T follicular helper cell (primary cell): ENCODE results near the gene IDI2.

Source experiments
- DNase-seq: peaks from one replicate; pipeline ENCODE4 v3.0.0-alpha.2; 2020; ENCODE audit warnings: low read depth

The IDI2 gene

DNA sequence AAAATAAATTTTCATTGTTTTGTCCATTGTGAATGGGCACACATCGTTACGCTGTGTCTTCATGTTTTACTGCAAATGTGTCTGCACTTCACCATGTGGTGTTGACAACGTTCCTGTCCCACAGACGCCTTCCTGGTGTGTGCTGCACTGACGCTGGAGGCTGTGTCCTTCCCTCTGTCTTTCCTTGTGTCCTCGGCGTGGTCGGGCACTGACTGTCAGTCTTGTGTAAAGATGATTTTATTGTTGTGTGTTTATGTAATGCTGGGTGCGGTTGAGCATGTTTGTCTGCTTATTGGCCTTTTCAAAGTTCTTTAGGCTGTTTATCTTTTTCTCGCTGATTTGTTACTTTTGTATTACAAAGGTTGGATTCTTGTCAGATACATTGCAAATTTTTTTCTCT is 18.1 kb downstream of the IDI2 start:
- DNase-seq: no peak

DNA sequence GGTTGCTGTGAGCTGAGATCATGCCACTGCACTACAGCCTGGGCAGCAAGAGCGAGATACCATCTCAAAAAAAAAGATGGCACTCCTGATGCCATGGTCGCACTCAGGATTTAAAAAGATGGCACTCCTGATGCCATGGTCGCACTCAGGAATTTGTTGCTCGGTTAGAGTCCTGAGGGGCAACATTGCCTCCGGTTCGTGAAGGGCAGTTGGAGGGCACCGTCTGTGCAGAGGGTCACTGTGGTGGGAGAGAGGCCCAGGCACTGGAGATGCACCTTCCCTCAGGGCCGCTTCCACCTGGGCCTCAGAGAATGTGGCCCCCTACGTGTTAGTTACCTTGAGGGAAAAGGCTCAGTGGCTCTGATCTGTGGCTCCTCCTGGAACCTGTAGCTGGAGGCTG is 19.1 kb downstream of the IDI2 start:
- DNase-seq: no peak

DNA sequence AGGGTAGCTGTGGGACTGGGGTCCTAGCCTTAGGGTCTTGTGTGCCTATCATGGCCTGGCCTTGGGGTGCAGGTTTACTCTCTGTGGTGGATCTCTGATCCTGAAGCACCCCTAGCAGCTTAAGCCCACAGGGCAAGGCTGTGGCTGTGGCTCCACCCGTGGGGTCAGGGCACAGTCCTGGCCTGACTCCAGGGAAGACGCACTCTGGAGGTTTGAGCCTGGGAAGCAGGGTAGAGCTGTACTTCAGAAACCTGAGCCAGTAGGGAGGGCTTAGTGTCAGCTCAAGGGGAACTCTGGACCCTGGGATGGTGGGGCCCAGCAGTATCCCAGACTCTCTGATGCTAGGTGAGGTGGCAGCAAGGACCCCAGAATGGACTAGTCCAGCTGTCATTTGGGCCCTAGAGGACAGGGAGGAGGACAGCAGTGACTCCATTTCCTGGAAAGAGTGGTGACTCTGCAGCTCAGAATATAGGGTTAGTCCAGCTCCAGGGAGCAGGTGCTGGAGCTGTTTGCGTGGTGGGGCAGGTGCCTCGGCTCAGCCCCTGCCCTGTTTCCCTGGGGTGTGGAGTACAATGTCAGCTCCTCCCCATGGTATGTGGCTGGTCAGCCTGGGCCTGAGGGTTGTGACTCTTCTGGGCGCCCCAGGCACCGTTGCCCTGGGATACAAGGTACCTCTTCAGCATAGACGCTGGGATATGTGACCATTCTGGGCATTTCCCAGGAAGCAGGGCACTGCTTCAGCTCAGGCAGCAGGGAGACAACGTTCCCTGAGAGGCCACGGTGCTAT is 21.6 kb downstream of the IDI2 start:
- DNase-seq: no peak

DNA sequence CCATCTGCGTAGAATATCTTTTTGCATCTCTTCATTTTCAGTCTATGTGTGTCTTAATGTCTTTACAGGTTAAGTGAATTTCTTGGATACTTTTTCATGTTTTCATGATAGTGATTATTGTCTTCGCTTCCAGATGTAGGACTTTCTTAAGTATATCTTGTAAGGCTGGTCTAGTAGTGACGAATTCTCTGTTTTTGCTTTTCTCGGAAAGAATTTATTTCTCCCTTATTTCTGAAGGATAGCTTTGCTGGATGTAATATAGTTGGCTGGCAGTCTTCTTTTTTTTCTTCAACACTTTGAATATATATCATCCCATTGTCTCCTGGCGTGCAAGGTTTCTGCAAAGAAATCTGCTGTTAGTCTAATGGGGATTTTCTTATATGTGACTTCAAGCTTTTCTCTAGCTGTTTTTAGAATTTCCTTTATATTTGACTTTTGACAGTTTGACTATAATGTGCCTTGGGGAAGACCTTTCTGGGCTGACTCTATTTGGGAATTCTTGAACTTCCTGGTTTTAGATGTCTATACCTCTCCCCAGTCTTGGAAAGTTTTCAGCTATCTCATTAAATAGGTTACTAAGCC is 23.1 kb downstream of the IDI2 start:
- DNase-seq: no peak

DNA sequence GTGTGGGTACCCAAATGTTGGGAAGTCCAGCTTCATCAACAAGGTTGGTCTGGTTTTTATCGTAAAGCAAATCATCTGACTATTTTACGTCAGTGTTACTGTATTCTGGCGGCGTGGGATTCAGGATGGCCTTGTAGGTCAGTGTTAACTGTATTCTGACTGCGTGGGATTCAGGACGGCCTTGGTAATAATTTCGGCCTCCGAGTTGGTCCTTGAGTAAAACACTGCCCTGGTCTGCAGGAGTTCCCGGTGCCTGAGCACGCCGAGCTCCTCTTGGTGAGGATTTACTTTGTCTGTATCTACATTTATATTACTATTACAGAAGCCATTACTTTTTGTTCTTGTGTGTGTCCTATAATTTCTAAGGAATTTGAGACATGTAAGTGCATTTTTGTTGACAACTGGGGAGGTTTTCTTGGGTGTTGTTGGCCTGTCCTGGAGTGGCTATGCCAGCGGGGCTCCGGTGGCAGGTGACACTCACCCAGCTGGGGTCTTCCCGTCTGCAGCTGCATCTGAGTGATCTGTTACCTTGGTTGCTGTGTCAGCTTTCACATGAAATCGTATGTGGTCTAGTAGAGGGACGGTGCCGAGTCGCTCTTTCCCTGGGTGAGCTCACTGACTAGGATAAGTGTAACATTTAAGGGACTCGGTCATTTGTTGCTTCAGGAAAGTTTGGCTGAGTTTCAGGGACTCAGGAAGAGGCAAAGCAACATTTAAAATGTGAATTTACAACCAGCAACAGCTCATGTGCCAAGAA is 28.2 kb downstream of the IDI2 start:
- DNase-seq: no peak

DNA sequence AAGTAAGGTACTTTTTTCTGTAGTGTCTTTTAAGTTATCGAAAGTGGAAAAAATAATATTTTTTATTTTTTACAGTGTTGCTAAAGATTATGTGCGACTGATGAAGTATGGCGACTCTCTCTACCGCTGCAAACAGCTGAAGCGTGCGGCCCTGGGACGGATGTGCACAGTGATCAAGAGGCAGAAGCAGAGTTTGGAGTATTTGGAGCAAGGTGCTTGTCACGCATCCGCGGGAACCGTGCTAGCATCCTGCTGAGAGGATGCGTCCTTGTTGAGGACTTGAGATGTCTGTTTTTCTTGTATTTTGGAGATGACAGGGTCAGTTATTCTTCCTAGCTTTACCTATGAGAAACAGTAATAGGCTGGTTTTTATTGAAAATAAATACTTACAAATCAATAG is 29.6 kb downstream of the IDI2 start:
- DNase-seq: no peak

DNA sequence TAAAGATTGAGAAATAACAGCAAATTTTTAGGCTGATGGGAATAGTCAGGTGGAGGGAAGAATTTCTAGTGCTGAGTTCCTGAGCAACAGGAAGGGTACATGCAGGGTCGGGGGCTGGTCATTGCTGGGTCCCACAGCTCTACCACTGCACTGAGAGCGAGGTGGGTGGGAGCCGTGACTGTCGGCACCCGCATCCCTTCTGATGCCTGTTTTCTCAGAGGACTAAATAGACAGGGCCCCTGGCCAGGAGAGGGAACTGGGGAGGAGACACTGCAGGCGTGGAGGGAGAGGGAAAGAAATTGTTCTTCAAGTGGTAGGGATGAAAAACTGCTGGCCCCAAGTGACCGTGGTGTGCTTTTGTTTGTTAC is 30.1 kb downstream of the IDI2 start:
- no peak for DNase-seq

DNA sequence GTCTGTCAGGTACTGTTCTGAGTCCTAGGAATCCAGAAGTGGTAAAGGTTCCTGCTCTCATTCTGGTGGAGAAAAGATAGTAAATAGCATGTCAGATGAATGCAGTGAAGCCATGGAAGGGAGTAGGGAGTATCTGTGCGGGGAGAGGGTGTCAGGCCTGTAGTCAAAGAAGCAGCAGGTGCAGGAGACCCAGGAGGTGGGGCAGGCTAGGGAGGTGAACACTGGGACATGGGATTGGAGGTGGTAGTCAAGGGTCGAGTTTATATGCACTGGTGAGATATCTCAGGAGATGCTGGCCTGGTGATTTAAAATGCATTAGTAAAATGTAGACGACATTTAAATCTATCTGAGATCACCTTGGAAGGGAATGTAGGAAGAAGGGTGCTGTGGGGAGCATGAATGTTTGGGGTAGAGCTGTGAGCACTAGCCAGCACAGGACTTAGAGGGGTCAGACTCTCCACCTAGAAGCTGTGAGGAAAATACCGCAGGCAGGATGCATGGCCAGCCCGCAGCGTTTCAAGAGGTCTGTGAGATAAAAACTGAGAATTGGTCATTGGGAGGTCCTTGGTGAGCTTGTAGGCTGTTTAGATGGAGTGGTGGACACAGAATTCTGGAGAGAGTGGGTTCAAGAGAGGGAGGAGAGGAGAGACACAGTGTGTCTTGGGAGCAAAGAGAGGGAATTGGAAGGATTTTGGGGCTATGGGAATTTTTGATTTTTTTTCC is 30.7 kb downstream of the IDI2 start:
- no peak for DNase-seq

DNA sequence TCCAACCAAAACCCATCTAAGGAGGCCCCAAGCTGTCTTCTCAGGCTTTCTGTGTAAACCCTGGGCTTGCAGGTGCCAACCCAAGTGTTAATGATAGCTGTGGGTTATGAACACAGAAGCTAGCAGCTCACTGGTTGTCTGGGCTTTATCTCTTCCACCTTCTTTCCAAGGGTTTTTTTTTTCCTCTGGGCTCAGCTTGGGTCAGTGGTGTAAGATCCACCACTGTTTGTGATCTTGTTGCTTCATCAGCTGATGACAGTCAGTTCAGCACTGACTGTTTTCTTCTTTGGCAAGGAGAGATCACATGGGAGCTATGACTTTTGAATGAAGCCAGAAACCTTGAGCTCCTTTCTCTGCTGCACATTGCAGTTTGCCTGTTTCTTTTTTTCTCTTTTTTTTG is 32.8 kb downstream of the IDI2 start:
- DNase-seq: no peak

DNA sequence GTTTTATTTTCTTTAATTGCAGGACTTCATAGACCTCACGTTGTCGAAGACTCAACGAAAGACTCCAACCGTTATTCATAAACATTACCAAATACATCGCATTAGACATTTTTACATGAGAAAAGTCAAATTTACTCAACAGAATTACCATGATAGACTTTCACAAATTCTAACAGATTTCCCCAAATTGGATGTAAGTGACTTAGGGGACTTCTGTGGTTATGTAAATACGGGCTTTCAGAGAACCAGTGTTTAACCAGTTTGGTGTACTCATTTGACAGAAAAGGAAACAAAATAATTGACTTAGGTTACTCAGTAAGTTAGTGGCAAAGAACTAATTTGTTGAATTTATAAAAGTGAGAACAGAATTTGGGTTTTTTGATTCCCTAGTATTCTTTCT is 33.2 kb downstream of the IDI2 start:
- no peak for DNase-seq

DNA sequence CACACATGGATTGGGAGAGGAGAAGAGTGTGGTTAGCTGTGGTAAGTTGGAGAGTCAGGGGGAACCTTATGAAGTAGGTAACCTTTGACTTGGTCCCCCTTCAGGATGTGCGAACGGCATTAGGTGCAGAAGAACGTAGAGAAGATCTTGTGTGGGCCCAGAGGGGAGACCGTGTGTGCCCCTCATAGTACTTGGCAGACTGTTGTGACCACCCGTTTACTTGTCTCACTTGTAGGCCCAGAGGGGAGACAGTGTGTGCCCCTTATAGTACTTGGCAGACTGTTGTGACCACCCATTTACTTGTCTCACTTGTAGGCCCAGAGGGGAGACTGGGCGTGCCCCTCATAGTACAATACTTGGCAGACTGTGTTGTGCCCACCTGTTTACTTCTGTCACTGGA is 34.9 kb downstream of the IDI2 start:
- DNase-seq: no peak

DNA sequence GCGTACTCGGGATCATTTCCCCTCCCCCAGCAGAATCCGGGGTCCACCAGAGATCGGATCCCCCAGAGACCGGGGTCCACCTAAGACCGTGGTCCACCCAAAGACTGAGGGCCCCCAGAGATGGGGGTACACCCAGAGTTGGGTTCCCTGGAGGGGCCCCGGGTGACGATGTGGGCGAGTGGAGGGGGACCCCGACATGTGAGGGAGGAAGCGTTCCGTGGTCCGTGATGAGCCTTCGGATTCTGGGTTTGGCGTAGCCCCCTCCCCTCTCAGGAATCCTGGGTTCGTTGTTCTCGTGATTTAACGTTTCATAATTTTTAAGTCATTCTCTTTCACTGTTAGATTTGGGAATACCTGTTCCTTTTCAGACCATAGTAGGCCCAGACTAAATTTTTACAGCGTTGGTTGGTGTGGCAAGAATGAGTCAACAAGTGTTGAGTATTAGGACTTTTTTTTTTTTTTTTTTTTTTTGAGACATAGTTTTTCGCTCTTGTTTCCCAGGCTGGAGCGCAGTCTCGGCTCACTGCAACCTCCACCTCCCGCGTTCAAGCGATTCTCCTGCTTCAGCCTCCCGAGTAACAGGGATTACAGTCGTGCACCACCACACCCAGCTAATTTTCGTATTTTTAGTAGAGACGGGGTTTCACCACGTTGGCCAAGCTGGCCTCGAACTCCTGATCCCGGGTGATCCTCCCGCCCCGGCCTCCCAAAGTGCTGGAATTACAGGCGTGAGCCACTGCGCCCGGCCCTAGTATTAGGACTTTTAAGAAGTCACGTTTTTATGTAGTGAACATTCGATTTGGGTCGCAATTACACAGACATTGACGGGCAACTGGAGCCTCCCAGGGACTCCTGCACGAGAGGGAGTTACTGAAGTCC is 36.8 kb downstream of the IDI2 start:
- DNase-seq: no peak

DNA sequence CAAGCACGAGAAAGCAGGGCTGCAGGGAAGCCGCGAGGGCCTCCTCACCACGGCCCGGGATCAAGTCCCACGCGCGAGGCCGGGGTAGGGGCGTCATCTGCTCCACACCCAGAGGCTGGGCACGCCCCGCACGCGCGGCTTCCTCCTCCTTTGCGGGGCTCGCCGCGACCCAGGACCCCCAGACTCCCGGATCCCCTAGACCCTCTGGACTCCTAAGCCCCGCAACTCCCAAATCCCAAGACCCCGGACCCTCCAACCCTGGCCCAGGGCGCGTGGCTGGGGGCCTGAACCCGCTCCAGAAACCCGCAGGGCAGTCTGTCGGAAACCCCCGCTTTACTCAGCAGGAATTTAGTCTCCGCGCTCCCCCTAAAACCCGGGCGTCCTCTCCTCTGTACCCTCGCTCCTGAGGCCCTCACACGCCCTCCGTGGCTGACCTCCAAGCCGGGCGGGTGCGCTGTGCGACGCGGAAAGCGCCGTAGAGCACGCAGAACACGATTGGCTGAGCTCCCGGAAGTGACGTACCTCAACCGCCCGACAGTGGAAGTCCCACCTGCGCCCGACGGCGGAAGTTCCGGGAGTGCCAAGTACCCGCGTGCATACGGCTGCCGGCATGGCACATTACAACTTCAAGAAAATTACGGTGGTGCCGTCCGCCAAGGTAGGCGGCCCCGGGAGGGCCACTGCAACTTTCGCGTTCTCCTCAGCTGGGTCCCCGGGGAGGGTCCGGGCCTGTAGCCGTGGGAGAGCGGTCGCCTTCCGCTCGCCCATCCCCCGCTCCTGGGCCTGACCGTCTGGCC is 37.6 kb downstream of the IDI2 start, which contains the start of gene GTPBP4:
Gene GTPBP4, plus strand, starts transcription at position 565 of the 797 bp plus-strand sequence. Its CDS starts 46 bp downstream, at position 611.
- DNase-seq: peak; percentile 96

DNA sequence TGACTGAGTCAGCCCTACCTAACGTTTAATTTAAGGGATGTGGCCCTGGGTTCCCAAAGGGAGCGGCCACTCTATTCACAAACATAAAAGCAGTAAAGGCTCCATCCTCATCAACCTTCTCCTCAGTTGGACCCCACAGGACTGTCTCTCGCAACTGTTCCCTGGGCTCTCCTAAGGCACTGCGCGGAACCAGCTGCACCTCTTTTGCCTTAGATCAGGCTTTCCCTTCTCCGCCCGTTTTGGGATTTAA is 38.1 kb downstream of the IDI2 start:
- DNase-seq: no peak

DNA sequence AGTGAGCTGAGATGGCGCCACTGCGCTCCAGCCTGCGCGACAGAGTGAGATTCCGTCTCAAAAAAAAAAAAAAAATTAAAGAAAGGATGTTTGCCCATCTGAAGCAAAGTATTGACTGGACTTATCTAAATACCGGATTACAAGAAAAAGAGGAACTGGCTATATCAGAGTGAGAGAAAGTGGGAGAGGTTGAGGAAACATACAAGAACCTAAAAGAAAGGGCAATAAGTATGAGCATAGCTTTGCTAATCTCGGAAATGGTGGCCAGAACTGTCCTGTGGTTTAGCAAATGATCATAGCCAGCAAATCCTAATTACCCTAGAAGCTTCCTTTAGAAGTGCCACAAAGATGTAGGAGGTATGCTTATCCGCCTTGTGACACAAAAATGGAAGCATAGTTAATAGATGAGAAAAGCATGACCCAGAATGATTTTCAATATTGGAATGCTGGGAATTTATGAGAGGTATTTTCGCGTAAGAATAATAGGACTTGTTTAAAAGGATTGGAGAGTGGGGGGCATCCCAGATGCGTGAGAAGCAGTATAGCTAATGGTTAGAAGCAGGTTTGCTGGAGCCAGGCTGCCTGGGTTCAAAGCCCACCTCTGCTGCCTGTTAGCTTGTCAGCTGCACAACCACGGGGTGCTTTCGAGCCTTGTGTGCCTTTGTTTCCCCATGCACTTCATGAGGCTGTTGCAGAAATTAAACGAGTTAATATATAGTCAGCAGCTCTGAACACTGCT is 38.6 kb downstream of the IDI2 start:
- no peak for DNase-seq

DNA sequence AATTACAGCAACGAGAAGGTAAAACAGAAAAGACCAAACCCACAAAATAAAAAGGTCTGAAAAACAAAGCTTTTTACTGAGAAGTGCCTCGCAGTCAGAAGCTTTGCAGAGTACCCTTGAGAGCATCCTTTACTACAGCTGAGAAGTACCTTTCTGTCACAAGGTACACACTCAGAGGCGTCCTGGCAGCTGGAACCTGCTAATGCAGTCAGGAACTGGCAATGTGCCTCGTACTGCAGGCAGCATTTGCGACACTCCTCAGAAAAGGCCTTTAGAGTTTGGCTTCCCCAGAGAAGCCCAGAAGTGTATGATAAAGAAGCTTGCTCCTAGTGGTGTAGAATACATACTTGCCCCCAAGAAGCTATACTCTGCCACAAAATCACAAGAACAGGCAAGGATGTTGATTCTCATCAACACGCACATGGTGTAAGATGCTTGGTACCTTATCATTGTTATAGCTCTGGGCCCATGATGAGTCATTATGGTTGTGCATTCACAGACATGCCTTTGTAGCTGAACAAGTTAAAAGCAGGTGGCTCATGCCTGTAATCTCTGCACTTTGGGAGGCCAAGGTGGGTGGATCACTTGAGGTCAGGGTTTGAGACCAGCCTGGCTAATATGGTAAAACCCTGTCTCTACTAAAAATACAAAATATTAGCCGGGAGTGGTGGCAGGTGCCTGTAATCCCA is 39.4 kb downstream of the IDI2 start:
- DNase-seq: no peak

DNA sequence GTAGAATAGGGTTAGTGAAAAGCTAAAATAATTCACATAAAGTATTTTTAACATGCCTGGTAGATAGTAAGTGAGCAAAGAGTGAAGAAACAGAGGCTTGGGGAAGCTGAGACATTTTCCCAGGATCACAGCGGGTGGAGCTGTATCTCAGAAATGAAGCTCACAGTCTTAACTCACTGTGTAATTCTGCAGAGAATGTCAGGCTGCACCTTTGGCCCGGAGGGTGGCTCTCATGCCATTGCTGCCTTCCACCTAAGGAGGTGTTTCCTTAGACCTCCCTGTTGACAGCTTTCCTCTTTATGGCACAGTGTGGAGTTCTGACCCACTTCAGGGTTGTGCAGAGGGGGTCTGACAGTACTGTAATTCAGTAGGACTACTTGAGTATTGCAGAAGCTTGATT is 40.3 kb downstream of the IDI2 start:
- DNase-seq: no peak

DNA sequence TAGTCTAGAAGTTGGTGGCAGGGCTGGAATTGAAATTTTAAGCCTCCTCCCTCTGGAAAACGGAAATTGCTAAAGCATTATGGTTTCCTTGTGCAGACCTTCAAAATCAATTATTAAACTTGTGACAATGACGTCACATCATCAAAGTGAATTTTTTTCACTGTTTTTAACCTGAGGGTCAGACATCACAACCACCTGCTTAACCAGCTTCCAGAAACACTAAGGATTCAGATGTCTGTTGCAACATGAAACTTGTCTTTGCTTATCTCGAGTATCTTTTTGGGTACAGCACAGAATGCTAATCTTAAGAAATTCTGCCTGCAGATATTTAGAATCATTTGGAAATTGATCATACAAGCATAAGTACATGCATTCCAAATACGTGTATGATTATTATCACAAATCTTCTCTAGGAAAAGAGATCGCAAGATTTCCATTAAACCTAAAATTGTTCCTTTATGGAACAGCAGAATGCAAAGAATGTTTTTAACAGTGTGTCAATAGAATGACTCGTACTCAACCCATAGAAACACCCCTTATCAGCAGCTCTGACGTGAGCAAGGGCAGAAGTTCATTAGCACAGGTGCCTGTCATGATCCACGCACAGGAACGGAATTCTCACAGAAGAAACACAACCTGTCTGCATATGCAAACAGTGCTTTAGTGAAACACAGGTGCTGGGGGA is 41.5 kb downstream of the IDI2 start:
- no peak for DNase-seq

DNA sequence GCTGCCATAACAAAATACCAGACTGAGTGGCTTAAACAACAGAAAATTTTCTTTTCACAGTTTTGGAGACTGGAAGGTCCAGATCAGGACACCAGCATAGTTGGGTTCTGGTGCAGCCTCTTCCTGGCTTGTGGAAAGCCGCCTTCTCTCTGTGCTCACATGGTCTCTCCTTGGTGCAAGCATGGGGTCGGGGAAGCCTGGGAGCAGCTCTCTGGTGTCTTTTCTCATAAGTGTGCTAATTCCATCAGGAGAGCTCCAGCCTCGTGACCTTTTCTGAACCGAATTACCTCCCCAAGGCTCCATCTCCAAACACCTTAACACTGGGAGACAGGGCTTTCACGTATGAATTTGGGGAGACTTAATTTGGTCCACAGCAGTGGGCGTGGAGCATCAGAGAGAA is 42.3 kb downstream of the IDI2 start:
- no peak for DNase-seq
